GM15510 (cell line): ENCODE measurements around the gene RBMXL3.

Source experiments
- POLR2A ChIP-seq: IDR thresholded peaks from 3 replicates; pipeline ENCODE4 v1.6.1; 2011; ENCODE audit warnings: borderline replicate concordance; ENCODE audit not compliant: insufficient read length; ENCODE audit errors: extremely low read depth

RBMXL3 gene

DNA sequence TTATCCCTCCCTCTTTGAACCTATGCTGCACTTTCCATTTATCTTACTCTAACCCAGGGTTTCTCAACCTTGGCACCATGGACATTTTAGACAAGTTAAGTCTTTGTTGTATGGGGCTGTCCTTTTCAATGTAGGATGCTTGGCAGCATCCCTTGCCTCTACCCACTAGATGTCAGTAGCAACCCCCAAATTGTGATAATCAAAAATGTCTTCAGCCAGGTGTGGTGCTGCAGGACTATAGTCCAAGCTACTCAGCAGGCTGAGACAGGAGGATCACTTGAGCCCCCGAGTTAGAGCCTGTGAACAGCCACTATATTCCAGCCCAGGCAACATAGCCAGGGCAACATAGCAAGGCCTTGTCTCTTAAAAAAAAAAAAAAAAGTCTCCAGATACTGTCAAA lies 37.7 kb downstream of the RBMXL3 start:
- no peak for TF ChIP-seq POLR2A

DNA sequence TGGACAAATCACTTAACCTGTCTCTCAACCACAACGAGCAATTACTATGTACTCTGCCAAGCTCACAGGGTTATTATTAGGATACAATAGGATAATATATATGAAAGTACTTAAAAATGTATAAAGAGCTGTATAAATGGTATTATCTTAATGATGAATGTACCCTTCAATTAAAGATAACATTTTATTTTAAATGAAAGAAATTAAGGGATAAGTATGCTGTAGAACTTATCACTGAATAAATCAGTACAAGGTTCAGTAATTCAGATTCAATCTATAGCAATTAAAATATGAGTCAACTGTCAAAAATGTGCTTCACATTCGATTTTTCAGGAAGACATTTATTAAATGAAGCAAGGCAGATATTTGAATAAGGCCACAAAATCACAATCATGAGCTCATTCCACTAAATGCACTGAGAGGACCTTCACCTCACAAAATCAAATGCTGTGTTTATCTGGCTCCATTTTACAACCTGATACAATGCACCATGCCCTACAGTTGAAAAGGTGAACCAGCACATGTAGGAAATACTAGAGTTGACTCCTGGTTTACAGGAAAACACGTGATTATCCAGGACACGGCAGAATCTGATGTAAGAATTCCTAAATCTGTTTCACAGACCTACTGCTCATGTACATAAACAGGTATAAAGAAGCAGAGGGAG lies 40.3 kb downstream of the RBMXL3 start:
- no peak for TF ChIP-seq POLR2A

DNA sequence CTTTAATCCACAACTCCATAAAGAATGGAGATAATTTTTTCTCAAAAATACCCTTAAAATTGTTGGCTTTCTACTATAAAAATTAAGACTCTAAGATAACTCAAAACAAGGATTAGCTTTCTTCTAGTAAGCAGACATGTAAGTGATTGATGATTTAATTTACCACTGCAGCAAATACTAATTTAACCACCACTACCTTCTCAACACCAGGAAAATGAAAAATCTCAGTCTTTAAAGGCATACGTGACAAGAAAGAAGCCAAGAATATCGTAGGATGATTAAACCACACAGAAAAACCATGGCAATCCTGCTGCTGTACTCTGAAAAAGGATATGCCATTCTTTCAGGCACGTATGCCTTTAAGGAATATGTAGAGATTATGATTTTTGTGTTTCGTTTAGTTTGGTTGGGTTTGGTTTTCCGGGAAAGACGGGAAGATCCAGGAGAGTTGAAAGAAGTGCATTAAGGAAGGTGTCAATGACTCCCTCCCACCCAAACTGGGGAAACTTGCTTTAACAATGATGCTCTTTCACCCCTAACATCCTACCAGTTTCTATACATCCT lies 43.8 kb downstream of the RBMXL3 start:
- TF ChIP-seq POLR2A = no peak

DNA sequence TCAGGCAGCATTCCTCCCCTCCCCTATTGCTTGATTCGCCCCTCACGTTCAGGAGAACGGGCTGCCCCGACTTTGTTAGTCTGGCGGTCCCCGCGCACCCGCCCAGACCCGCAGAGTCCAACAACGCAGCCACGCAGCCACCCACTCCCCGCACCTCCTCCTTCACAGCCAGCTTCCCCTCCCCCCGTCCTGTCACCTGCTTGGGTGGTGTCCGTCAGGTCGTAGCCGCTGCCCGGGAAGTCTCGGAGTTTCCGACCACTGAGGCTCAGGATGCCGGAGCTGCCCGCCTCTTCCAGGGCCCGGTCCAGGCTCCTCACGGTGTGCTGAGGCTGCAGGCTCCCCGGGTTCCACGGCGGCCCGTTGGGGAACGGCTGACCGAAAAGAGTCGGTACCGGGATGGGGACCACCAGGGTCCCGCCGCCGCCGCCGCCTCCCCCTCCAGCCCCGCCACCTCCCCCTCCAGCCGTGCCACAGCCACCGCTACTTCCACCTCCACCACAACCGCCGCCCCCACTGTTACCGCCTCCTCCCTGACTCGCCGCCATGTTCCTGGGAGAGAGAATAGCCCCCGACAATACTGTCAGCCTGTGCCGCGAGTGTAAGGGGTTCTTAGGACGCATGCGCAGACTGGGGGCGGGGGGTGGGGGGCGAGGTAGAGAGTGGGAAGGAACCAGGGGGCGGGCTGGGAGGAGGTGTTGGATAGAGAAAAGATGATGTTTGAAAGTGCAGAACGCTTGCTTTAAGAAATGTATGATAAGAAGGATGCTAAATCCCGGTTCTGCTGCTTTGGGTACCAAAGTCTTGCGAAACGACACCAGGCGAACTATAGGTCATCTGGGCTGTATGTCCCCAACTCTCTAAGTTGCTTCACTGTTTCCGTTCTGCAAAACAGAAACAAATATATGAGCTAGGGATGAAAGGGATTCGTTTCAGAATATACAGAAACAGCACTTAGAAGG lies 44.6 kb downstream of the RBMXL3 start, which contains the start of gene LRCH2:
TSS of gene LRCH2 (minus strand) at position 600 of the 959 bp plus-strand sequence. CDS start at position 545, 55 bp downstream.
- no peak for TF ChIP-seq POLR2A

DNA sequence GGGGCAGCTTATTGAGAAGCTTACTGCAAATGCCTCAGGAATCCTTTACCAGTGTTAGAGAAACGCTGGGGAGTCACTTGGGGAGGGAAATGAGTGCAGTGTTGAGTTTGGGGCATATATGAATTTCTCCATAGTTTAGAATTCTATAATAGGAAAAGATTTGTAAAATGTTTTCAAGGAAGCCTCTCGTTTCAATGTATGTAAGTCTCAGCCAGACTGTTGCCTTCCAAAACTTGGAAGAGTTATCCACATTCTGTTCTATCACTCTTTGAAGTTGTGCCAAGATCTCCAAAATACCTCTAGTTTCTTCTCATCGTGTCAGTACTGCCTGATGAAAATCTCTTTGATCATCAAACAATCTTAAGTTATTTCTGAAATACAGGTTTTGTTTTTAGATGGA lies 45.3 kb downstream of the RBMXL3 start:
- no peak for TF ChIP-seq POLR2A

DNA sequence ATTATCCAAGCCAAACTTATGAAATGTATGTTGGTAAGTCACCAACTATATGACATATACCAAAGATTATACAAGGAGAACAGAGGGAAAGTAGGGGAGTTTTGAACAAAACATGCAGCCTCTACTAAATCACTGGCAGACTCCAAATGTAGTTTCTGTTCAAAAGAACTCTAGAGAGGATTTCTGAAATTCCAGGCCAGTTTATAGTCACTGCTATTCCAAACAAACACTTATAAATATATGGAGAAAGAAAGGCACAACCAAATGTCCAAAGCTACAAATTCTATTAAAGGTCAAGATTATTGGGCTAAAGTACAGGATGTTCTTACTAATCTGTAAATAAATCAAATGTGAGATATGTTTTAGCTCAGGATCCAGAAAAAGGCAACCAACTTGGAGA lies 47.4 kb downstream of the RBMXL3 start:
- no peak for TF ChIP-seq POLR2A

DNA sequence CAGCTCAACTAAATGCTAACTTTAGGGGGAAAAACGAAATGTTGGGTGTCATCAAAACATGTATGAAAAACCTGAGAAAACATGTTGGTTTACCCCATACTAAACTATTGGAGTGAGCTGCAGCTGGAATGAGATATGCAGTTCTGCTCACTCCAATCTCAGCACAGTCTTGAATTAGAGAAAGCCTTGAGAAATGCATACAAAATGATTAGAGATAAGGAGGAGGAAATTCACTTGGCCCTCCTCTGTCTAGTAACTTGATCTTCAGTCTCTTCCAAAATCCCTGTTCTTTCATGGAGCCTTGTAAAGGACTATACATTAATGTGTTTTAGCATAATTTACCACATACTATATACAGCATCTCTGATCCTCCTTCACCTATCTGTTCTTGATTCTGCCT lies 47.8 kb downstream of the RBMXL3 start:
- TF ChIP-seq POLR2A = no peak
